Transverse colon (tissue), 4 donors: ENCODE results near the gene RSPO3. TPM values are rescaled to one million over a fixed set of nuclear protein-coding genes. Genes with fewer than 3 reads are reported as not detected.

Experiments used
- DNase-seq: peaks from one replicate; pipeline ENCODE4 v3.0.0-alpha.2; 2019
- H3K27ac ChIP-seq, 4 donors: fragments of 200-600 bp; sonication (generic); 2 replicates each; pipeline ENCODE4 v1.5.1; 2016 to 2018; ENCODE audit warnings: inconsistent platforms in 4 of 4
- H3K27me3 ChIP-seq: fragments of 200-600 bp; sonication (generic); 2 replicates; pipeline ENCODE4 v1.5.1; 2017; ENCODE audit warnings: inconsistent platforms
- H3K36me3 ChIP-seq, 4 donors: fragments of 200-600 bp; sonication (generic); 2 replicates each; pipeline ENCODE4 v1.5.1; 2017 to 2019; ENCODE audit warnings: inconsistent platforms in 4 of 4
- H3K4me1 ChIP-seq, 4 donors: fragments of 200-600 bp; sonication (generic); 2 replicates each; pipeline ENCODE4 v1.5.1; 2017 to 2020; ENCODE audit warnings: inconsistent platforms in 4 of 4
- H3K4me3 ChIP-seq, 4 donors: fragments of 200-600 bp; sonication (generic); 1 replicate in 1 of 4; 2 replicates in 3 of 4; pipeline versions ENCODE4 v1.5.1 to v1.6.1; 2017 to 2019; ENCODE audit warnings: inconsistent platforms in 4 of 4
- H3K9me3 ChIP-seq, 2 donors: fragments of 200-600 bp; sonication (generic); 2 replicates each; pipeline ENCODE4 v1.5.1; 2017 to 2019; ENCODE audit warnings: inconsistent platforms in 2 of 2
- CTCF ChIP-seq, 5 experiments: fragments of 200-600 bp in 3 of 5; fragments of 450-650 bp in 2 of 5; sonication (generic) in 3 of 5; IDR thresholded peaks; 1 replicate in 2 of 5; 2 replicates in 3 of 5; pipeline ENCODE4 v1.5.1; 2016 to 2017; ENCODE audit warnings: antibody characterized with exemption in 5 of 5, inconsistent platforms in 3 of 5, mild to moderate bottlenecking in 2 of 5, moderate library complexity in 1 of 5
- EP300 ChIP-seq: sonication (generic); formaldehyde crosslinking; IDR thresholded peaks from one replicate; pipeline ENCODE4 v1.6.1; 2017; ENCODE audit warnings: antibody characterized with exemption, low read depth
- POLR2A ChIP-seq: fragments of 450-650 bp; IDR thresholded peaks from one replicate; pipeline ENCODE4 v1.6.1; 2016; ENCODE audit warnings: antibody characterized with exemption, mild to moderate bottlenecking, moderate library complexity
- POLR2AphosphoS5 ChIP-seq, 3 donors: sonication (generic); formaldehyde crosslinking; IDR thresholded peaks; one replicate each; pipeline ENCODE4 v1.6.1; 2016; ENCODE audit warnings: antibody characterized with exemption in 3 of 3
- WGBS, 2 donors: methylation state at CpG; one replicate each; pipeline ENCODE4 v1.1.5; 2018; ENCODE audit warnings: low coverage in 1 of 2; 5-methylcytosine and 5-hydroxymethylcytosine counted together
- in situ Hi-C, 4 donors: fragments of 200-750 bp; cut with MboI; loops; one replicate each; pipeline versions ENCODE4 v1.15.0 to v1.15.1; 2017; ENCODE audit warnings: low sequenced_read_pairs in 3 of 4, low pct_ligation_motif_present in 1 of 4, low pct_unique_long_range_greater_than_20kb in 1 of 4
- intact Hi-C: fragments of 100-400 bp; cut with DNase I; formaldehyde crosslinking; loops from one replicate; pipeline ENCODE4 v1.15.1; 2023; ENCODE audit warnings: low total_unique reads
- total RNA-seq, 4 donors: library from RNA; depleted of rRNA; stranded (reverse); fragments of >200 nt; gene quantifications; one replicate each; pipeline ENCODE4 v1.1.0, GENCODE V29; 2016

RSPO3 gene
- total RNA-seq, 4 donors from 2014 or later: 0.80 to 5.2 (median 2.7) TPM

GRCh38 chr6:127199470-127199869 lies 81.0 kb downstream of the RSPO3 start:
- intact Hi-C loops: no loop called here
- in situ Hi-C loops: no loop called here
- H3K27ac ChIP-seq: no peak overlapping the region

GRCh38 chr6:127200114-127200513 lies 81.6 kb downstream of the RSPO3 start:
- Histone ChIP-seq H3K36me3 (no peaks in the 10 kb centered on the region), H3K9me3 (no peaks in the 10 kb centered on the region), H3K4me3 (no peak overlapping the region), H3K27me3 (no peaks in the 10 kb centered on the region), H3K27ac (no peak overlapping the region), H3K4me1 (no peaks in the 10 kb centered on the region)
- in situ Hi-C loops (no loop called here), intact Hi-C loops (no loop called here)
- DNase-seq: no peak
- TF ChIP-seq POLR2AphosphoS5 (IDR thresholded peaks at IDR 0.05) (no peak), POLR2A (no peak), EP300 (no peak), CTCF (IDR thresholded peaks at IDR 0.05) (no peak)
- WGBS, 2 donors: 78 to 83% methylated on average over 8 of the region's 8 CpGs

More at GRCh38 chr6:127199470-127199869, 81.0 kb downstream of the RSPO3 start:
- Histone ChIP-seq H3K4me3 (no peak overlapping the region), H3K36me3 (no peaks in the 10 kb centered on the region), H3K27me3 (no peaks in the 10 kb centered on the region), H3K9me3 (no peaks in the 10 kb centered on the region), H3K4me1 (no peaks in the 10 kb centered on the region)
- TF ChIP-seq POLR2A (no peak), CTCF (IDR thresholded peaks at IDR 0.05) (no peak), EP300 (no peak), POLR2AphosphoS5 (IDR thresholded peaks at IDR 0.05) (no peak)
- WGBS, 2 donors: 50 to 64% methylated on average over 1 of the region's 1 CpG
- DNase-seq: no peak

DNA sequence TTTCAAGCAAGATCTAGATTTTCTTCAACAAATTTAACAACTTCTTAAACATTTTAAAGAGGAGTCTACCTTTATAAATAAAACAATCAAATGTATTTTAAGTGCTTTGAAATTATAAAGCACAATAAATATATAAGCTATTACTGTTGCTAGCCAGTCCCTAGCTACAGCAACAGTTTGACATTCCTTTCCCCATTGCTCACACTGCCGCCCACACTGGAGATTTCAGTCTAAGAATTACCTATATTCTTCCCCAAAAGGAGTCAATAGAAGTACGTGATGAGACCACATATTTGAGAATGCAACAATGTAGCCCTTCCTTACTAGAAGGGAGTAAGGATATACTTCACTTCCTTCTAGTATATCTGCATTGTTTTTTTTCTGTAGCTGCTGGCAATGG lies 82.8 kb downstream of the RSPO3 start:
- DNase-seq: no peak
- in situ Hi-C loops (no loop called here), intact Hi-C loops (no loop called here)
- Histone ChIP-seq H3K27ac (no peak overlapping the region), H3K4me3 (no peak overlapping the region), H3K4me1 (no peaks in the 10 kb centered on the region), H3K27me3 (no peaks in the 10 kb centered on the region), H3K9me3 (no peaks in the 10 kb centered on the region), H3K36me3 (no peaks in the 10 kb centered on the region)
- no peak for TF ChIP-seq POLR2A
- TF ChIP-seq EP300: no peak
- TF ChIP-seq CTCF (IDR thresholded peaks at IDR 0.05): no peak
- TF ChIP-seq POLR2AphosphoS5 (IDR thresholded peaks at IDR 0.05): no peak
- 67 to 80% methylated on average over 1 to 2 of the region's 2 CpGs for WGBS, 2 donors

GRCh38 chr6:127202676-127203075 lies 84.2 kb downstream of the RSPO3 start:
- H3K36me3 ChIP-seq: no peaks in the 10 kb centered on the region
- no peaks in the 10 kb centered on the region for H3K9me3 ChIP-seq
- in situ Hi-C loops (no loop called here), intact Hi-C loops (no loop called here)
- DNase-seq: no peak
- H3K27ac ChIP-seq: no peak overlapping the region
- no peaks in the 10 kb centered on the region for H3K27me3 ChIP-seq
- no peak for TF ChIP-seq CTCF (IDR thresholded peaks at IDR 0.05)
- TF ChIP-seq EP300: no peak
- no peak for TF ChIP-seq POLR2A
- TF ChIP-seq POLR2AphosphoS5 (IDR thresholded peaks at IDR 0.05): no peak
- H3K4me3 ChIP-seq: no peak overlapping the region
- no peaks in the 10 kb centered on the region for H3K4me1 ChIP-seq
